ENCODE measurements around the gene RASGRF1.

DNA sequence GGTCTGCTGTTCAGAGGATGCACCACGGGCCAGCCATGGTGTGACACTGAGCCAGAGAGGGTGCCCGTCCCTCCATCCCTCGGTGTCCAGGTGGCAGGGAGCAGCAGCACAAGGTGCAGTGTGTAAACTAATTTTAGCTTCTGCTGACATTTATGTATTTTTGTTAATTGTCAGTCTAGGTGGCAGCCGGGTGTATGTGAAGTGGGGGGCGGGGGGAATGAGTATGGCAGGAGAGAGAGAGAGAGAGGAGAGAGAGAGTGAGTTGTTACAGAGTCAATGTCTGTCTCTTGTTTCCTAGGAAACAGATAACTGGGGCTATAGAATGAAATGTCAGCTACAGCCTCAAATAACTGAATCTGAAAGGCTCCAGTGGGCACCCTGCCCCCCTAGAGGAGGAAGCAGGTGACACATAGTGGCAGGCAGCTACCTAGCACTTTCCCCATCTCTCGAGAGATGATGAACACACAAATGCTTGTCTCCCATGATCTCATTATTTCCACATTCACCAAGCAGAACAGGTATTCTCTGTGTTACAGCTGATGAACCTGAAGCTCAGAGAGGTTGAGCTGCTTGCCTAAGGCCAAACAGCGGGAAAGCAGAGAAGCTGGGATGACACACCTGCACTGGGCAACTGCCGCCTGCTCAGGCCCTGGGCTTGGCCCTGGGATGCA is 24.7 kb downstream of the RASGRF1 start:
- TF ChIP-seq, protein P1, sequence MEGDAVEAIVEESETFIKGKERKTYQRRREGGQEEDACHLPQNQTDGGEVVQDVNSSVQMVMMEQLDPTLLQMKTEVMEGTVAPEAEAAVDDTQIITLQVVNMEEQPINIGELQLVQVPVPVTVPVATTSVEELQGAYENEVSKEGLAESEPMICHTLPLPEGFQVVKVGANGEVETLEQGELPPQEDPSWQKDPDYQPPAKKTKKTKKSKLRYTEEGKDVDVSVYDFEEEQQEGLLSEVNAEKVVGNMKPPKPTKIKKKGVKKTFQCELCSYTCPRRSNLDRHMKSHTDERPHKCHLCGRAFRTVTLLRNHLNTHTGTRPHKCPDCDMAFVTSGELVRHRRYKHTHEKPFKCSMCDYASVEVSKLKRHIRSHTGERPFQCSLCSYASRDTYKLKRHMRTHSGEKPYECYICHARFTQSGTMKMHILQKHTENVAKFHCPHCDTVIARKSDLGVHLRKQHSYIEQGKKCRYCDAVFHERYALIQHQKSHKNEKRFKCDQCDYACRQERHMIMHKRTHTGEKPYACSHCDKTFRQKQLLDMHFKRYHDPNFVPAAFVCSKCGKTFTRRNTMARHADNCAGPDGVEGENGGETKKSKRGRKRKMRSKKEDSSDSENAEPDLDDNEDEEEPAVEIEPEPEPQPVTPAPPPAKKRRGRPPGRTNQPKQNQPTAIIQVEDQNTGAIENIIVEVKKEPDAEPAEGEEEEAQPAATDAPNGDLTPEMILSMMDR (IDR thresholded peaks at IDR 0.05; ENCODE audit: low read depth, low read length) = no peak
- no peak for TF ChIP-seq EZH2phosphoT487 (IDR thresholded peaks at IDR 0.05; ENCODE audit: low read depth)

Data from OCI-LY3 (cell line).